ENCODE data around the gene GTPBP4.

GTPBP4 gene

GRCh38 chr10:966466-967235 is 21.6 kb upstream of the GTPBP4 start:
- DNase-seq (ENCODE audit: low spot score) = no peak

GRCh38 chr10:968546-969199 is 19.6 kb upstream of the GTPBP4 start:
- no peak for DNase-seq (ENCODE audit: low spot score)

- DNase-seq (ENCODE audit: low spot score) = no peak
Measured at GRCh38 chr10:969473-970150, 18.6 kb upstream of the GTPBP4 start.

- DNase-seq (ENCODE audit: low spot score) = peak; percentile 24
Measured at GRCh38 chr10:970311-971149, 17.7 kb upstream of the GTPBP4 start.

- peak; percentile 25 for DNase-seq (ENCODE audit: low spot score)
Measured at GRCh38 chr10:971150-971542, 17.1 kb upstream of the GTPBP4 start.

GRCh38 chr10:971613-972012 is 16.6 kb upstream of the GTPBP4 start:
- no peak for DNase-seq (ENCODE audit: low spot score)

- DNase-seq (ENCODE audit: low spot score) = no peak
Measured at GRCh38 chr10:972763-973162, 15.5 kb upstream of the GTPBP4 start.

GRCh38 chr10:974038-974784 is 14.0 kb upstream of the GTPBP4 start:
- no peak for DNase-seq (ENCODE audit: low spot score)

GRCh38 chr10:974785-975074 is 13.5 kb upstream of the GTPBP4 start:
- no peak for DNase-seq (ENCODE audit: low spot score)

- DNase-seq (ENCODE audit: low spot score) = no peak
Measured at GRCh38 chr10:976316-976715, 11.9 kb upstream of the GTPBP4 start.

- no peak for DNase-seq (ENCODE audit: low spot score)
Measured at GRCh38 chr10:978826-979421, 9.3 kb upstream of the GTPBP4 start.

GRCh38 chr10:980468-981093 is 7.7 kb upstream of the GTPBP4 start:
- DNase-seq (ENCODE audit: low spot score) = no peak

GRCh38 chr10:983401-983800 is 4.8 kb upstream of the GTPBP4 start:
- DNase-seq (ENCODE audit: low spot score) = no peak

- DNase-seq (ENCODE audit: low spot score) = no peak
Measured at GRCh38 chr10:983971-984655, 4.1 kb upstream of the GTPBP4 start.

GRCh38 chr10:985361-985760 is 2.9 kb upstream of the GTPBP4 start:
- DNase-seq (ENCODE audit: low spot score) = no peak

- DNase-seq (ENCODE audit: low spot score) = no peak
Measured at GRCh38 chr10:986137-986825, 2.0 kb upstream of the GTPBP4 start.

- peak; percentile 72 for DNase-seq (ENCODE audit: low spot score)
Measured at GRCh38 chr10:986881-987619, 1.2 kb upstream of the GTPBP4 start.

GRCh38 chr10:987620-987869 is 689 bp upstream of the GTPBP4 start:
- DNase-seq (ENCODE audit: low spot score) = no peak
